Measurements from ENCODE around the gene STXBP6.

STXBP6 gene

GRCh38 chr14:24911324-24912109, 138.4 kb downstream of the STXBP6 start:
- DNase-seq, result peak; percentile 45

GRCh38 chr14:24910408-24910986, 139.4 kb downstream of the STXBP6 start:
- no peak for DNase-seq

GRCh38 chr14:24909523-24910302, 140.2 kb downstream of the STXBP6 start:
- DNase-seq, result no peak

- DNase-seq, result no peak
These were observed 141.2 kb downstream of the STXBP6 start for GRCh38 chr14:24908592-24909236.

- no peak for DNase-seq
These were observed 145.4 kb downstream of the STXBP6 start for GRCh38 chr14:24904533-24904932.

- no peak for DNase-seq
These were observed 146.6 kb downstream of the STXBP6 start for GRCh38 chr14:24903337-24903736.

DNA sequence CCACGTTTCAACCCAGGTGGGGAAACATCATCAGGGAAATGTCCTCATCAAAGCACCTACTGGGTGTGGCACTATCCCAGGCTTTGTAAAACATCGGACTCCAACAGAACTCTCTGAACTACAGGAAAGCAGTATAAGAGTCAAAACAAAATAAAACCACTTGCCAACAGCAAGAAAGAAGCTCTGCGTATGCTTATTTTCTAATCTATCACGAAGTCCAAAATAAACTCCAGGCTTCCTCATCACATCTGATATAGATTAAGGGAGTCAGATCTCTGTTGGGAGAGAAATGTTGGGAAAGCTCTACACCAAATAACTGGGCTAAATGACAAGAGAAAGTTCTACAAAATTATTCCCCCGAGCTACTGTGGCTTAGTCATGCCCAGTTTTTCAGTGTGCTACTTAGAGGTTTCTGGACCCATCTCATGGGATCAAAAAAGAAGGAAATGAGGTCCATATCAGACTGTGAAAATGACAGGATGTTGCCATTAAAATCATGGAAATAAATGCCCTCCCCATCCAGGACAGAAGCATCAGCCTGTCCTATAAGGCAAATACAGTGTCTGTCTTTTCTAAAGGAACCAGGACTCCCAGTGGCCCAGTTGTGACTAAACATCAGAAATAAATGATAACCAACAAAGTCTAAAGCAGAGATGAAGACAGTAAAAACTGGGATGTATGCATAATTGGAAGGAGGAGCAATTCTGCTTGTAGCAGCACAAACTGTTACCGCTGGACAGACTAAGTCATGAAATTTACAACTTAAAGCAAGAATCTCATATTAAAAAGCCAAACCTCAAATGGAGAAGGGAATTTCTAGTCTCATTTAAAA, 149.5 kb downstream of the STXBP6 start:
- no peak for DNase-seq

- DNase-seq, result no peak
These were observed 152.2 kb downstream of the STXBP6 start for GRCh38 chr14:24897793-24898192.

GRCh38 chr14:24895622-24896021, 154.3 kb downstream of the STXBP6 start:
- no peak for DNase-seq

DNA sequence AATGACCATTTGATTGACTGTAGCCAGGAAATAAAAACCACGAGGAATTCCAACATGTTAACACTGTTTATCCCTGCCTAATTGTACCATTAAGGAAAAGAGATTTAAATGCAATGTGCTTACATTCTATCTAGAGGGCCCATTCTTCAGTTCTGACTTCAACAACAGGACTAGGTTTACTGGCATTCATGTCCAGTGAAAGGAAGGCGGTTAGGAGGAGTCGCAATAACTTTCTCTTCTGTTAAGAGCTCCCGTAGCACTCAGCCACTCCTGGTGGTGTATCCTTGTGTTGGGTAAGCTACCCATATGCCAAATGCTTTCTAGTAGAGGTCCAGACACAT, 154.7 kb downstream of the STXBP6 start:
- no peak for DNase-seq

GRCh38 chr14:24894583-24895242, 155.2 kb downstream of the STXBP6 start:
- DNase-seq, result no peak

GRCh38 chr14:24892497-24893051, 157.4 kb downstream of the STXBP6 start:
- peak; percentile 18 for DNase-seq

DNA sequence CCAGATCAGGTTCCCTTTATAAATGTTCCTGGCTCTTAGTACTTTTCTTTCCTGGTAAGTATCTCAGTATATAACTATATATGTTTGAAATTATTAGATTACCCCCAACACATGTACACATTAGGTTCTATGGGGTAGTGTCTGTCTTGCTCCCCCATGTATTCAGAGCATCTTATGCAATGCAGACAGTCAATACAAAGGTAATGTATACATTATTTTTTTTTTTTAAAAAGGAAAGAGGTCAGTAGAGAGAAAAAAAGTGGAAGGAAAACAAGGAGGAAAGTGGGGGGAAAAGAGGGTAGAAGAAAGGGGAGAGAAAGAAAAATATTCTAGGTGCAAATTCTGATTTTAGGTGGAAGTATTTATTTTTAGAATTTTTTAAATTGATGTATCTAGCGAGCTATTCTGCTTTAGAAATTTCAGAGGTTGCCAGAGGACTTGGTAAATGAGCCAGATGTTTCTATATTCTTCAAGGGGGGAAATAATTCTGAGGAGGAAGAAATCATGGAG, 157.9 kb downstream of the STXBP6 start:
- no peak for DNase-seq

GRCh38 chr14:24890716-24891115, 159.2 kb downstream of the STXBP6 start:
- no peak for DNase-seq

- DNase-seq, result no peak
These were observed 160.1 kb downstream of the STXBP6 start for GRCh38 chr14:24889843-24890242.

DNA sequence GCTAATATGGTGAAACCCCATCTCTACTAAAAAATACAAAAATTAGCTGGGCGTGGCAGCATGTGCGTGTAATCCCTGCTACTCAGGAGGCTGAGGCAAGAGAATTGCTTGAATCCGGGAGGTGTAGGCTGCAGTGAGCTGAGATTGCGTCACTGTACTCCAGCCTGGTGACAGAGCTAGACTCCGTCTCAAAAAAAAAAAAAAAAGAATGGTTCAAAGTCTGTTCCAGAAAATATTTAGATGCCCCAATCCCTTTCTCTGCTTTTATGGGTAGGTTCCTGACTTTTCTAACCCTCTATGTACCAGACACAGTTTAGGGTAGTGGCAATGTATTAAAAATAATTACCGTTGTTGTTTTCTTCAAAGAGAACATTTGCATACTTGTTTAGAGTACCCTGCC, 161.4 kb downstream of the STXBP6 start:
- DNase-seq, result no peak

GRCh38 chr14:24887623-24888304, 162.2 kb downstream of the STXBP6 start:
- DNase-seq, result no peak

GRCh38 chr14:24885410-24885913, 164.5 kb downstream of the STXBP6 start:
- no peak for DNase-seq

- DNase-seq, result no peak
These were observed 166.4 kb downstream of the STXBP6 start for GRCh38 chr14:24883576-24883975.

DNA sequence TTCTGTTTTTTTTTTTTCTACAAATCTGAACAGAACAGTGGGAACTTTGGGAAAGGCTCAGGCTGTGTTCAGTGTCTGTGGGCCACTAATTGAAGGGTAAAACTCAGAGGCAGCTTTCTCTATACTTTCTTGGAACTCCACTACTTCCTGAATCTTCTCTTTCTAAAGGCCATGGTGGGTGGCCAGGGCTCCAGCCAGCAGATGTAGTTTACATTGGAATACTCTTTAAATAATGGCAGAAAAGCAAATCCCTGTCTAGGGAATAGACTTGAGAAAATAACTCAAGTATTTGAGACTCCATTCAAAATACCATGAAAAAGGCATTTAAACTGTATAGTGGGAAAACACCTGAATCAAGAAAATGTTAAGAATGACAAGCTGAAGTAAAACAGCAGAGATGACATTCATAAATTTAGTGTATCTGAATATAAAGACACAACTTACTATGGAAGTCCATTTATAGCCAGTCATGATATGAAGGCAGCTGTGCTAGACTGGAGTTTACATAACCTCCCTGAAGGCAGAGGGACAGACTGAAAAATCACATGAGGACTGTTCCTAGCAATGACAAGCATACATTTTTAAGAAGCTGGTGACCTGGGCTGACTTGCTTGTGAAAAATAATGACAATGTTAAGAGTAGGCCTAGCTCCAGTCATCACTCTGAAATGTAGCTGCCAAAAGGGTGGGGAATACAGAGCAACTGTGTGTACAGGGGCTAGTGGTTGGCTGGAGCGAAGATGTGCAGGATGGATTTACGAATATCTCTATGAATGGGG, 168.6 kb downstream of the STXBP6 start:
- no peak for DNase-seq

All from NCI-H69 (cell line).